ENCODE results near the gene MOSMO. TPM values are rescaled to one million over a fixed set of nuclear protein-coding genes. Genes with fewer than 3 reads are reported as not detected.

Gene MOSMO
- total RNA-seq, result 10.7 and 11.0 TPM in 2 replicates

GRCh38 chr16:22007509-22008214 is at the start of gene MOSMO:
MOSMO (plus strand) TSS chr16:22008111; CDS start chr16:22008302, 191 bp downstream.

DNA sequence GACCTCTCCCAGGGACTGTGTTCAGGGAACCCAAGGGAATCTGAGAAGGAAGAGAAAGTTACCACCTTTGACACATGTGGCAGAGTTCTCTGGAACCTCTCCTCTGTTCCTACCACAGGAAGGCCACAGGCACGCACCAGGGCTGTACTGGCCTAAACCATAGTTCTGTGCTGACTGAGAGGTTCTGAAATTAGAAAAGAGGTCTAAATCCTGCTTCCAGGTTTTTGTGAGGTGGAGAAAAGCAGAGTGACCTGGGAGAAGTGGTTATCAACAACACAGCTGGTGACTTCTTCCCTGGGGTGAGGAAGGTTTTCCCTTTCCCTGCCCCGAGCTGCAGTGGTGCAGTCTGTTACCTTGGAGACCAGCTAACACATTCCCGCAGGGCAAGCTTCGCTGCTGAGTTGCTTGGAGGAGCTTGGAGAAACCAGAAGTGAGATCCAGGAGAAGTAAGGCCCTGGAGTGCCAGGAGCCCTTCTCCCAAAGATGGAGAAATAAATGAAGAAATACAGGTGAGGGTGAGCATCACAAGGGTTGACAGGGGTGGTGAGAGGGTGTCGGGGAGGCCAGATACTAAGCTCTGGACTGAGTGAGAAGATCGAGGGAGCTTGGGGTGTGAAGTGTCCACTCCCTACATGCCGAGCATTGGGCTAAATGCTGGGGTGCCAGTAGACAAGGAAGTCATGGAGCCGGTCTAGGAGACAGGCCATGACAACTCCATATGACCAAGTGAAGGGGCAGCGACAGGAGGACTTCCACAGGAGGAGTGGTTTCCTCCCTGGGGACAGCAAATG is 84.4 kb downstream of the MOSMO start, which contains the start of gene VWA3A:
Gene VWA3A (plus strand): TSS at position 399 of the 791 bp plus-strand sequence. CDS start 97 bp downstream, at position 496.

Other genes starting within 250 kb of the MOSMO start
- 14.6 and 26.3 TPM in 2 replicates for gene NPIPB4, start 150.4 kb upstream of the MOSMO start, total RNA-seq
- 191 and 214 TPM in 2 replicates for gene UQCRC2, start 54.8 kb upstream of the MOSMO start, total RNA-seq
- gene PDZD9, start 7.0 kb upstream of the MOSMO start, total RNA-seq, result not detected in 2 replicates
- under 0.01 TPM in 1 of 2 replicates, not detected in the other for gene VWA3A, start 84.4 kb downstream of the MOSMO start, total RNA-seq
- under 0.01 TPM in 1 of 2 replicates, not detected in the other for gene SDR42E2, start 154.4 kb downstream of the MOSMO start, total RNA-seq
- gene EEF2K, start 198.2 kb downstream of the MOSMO start, total RNA-seq, result 14.2 and 16.9 TPM in 2 replicates